HG03060 (cell line): Measurements from ENCODE around the gene NUTM1.
"Not testable (repeated sequence)": the region's sequence is repeated elsewhere in the genome, so short reads cannot be mapped to it uniquely, and the experiment has no call there.

Experiments
- ATAC-seq: cut with Tn5 transposase; IDR thresholded peaks from one replicate; pipeline ENCODE4 v1.9.1; 2021; ENCODE audit warnings: low read depth, moderate number of reproducible peaks; ENCODE audit not compliant: unreplicated experiment

The NUTM1 gene

GRCh38 chr15:34336991-34337556, 6.0 kb upstream of the NUTM1 start:
- no peak for ATAC-seq

- peak; percentile 26 for ATAC-seq
Measured at GRCh38 chr15:34337557-34338306, 5.4 kb upstream of the NUTM1 start, which contains the start of gene SLC12A6. TSS of gene SLC12A6 (minus strand) at chr15:34337781. CDS start at chr15:34336680, 1,101 bp downstream.

- no peak for ATAC-seq
Measured at GRCh38 chr15:34338347-34338746, 4.8 kb upstream of the NUTM1 start.

- no peak for ATAC-seq
Measured at GRCh38 chr15:34339946-34340345, 3.2 kb upstream of the NUTM1 start.

- ATAC-seq, result no peak
Measured at GRCh38 chr15:34341381-34342212, 1.5 kb upstream of the NUTM1 start.

- not testable (repeated sequence) for ATAC-seq
Measured at GRCh38 chr15:34342213-34342736, 840 bp upstream of the NUTM1 start.

GRCh38 chr15:34347951-34348638, 5.0 kb downstream of the NUTM1 start:
- no peak for ATAC-seq

- ATAC-seq, result no peak
Measured at GRCh38 chr15:34348735-34349300, 5.7 kb downstream of the NUTM1 start.

- no peak for ATAC-seq
Measured at GRCh38 chr15:34349769-34350168, 6.7 kb downstream of the NUTM1 start.

- ATAC-seq, result not testable (repeated sequence)
Measured at GRCh38 chr15:34352996-34353395, 9.9 kb downstream of the NUTM1 start.

GRCh38 chr15:34353627-34354026, 10.5 kb downstream of the NUTM1 start:
- no peak for ATAC-seq

GRCh38 chr15:34354286-34354685, 11.2 kb downstream of the NUTM1 start:
- no peak for ATAC-seq

GRCh38 chr15:34355241-34355640, 12.1 kb downstream of the NUTM1 start:
- no peak for ATAC-seq

GRCh38 chr15:34357653-34358052, 14.5 kb downstream of the NUTM1 start:
- ATAC-seq, result no peak

GRCh38 chr15:34358367-34358766, 15.3 kb downstream of the NUTM1 start:
- ATAC-seq, result no peak

- no peak for ATAC-seq
Measured at GRCh38 chr15:34358948-34359347, 15.8 kb downstream of the NUTM1 start.

GRCh38 chr15:34359416-34359815, 16.3 kb downstream of the NUTM1 start:
- no peak for ATAC-seq

- ATAC-seq, result no peak
Measured at GRCh38 chr15:34360298-34360697, 17.2 kb downstream of the NUTM1 start.

- no peak for ATAC-seq
Measured at GRCh38 chr15:34361278-34361677, 18.2 kb downstream of the NUTM1 start.
